Liver (tissue), 9 donors: Measurements from ENCODE around the gene GPR107. TPM values are rescaled to one million over a fixed set of nuclear protein-coding genes. Genes with fewer than 3 reads are reported as not detected.

Experiments
- DNase-seq: peaks from one replicate; pipeline ENCODE4 v3.0.0-alpha.2; 2017; ENCODE audit warnings: low spot score
- H3K27ac ChIP-seq, 2 donors: one replicate each; pipeline ENCODE4 v1.7.0; 2013; ENCODE audit warnings: inconsistent platforms in 2 of 2, low read length in 2 of 2, control low read depth in 1 of 2, low read depth in 1 of 2, mild to moderate bottlenecking in 1 of 2
- H3K27me3 ChIP-seq, 4 donors: one replicate each; pipeline versions ENCODE4 v1.6.1 to v1.7.0; 2013; ENCODE audit warnings: low read length in 3 of 4, inconsistent platforms in 1 of 4, mild to moderate bottlenecking in 1 of 4, moderate library complexity in 1 of 4; ENCODE audit not compliant: control insufficient read depth in 4 of 4, insufficient read depth in 4 of 4
- H3K36me3 ChIP-seq, 4 donors: one replicate each; pipeline versions ENCODE4 v1.6.1 to v1.7.0; 2013; ENCODE audit warnings: low read length in 3 of 4, mild to moderate bottlenecking in 3 of 4, low read depth in 1 of 4, moderate library complexity in 1 of 4; ENCODE audit not compliant: control insufficient read depth in 4 of 4, insufficient read depth in 3 of 4
- H3K4me1 ChIP-seq, 4 donors: one replicate each; pipeline versions ENCODE4 v1.6.1 to v1.7.0; 2013; ENCODE audit warnings: low read length in 3 of 4, mild to moderate bottlenecking in 3 of 4, moderate library complexity in 1 of 4; ENCODE audit not compliant: control insufficient read depth in 4 of 4, insufficient read depth in 4 of 4
- H3K4me3 ChIP-seq, 3 donors: one replicate each; pipeline versions ENCODE4 v1.6.1 to v1.7.0; 2013; ENCODE audit warnings: low read length in 3 of 3, control low read depth in 1 of 3, low read depth in 1 of 3, mild to moderate bottlenecking in 1 of 3
- H3K9ac ChIP-seq, 2 donors: one replicate each; pipeline ENCODE4 v1.7.0; 2013; ENCODE audit warnings: low read length in 2 of 2, mild to moderate bottlenecking in 2 of 2, moderate library complexity in 2 of 2, control low read depth in 1 of 2, low read depth in 1 of 2
- H3K9me3 ChIP-seq, 4 donors: one replicate each; pipeline versions ENCODE4 v1.6.1 to v1.7.0; 2013; ENCODE audit warnings: low read length in 3 of 4; ENCODE audit not compliant: control insufficient read depth in 4 of 4
- EGR1 ChIP-seq, 2 donors: IDR thresholded peaks; 2 replicates each; pipeline ENCODE4 v1.6.1; 2016 to 2018; ENCODE audit warnings: antibody characterized with exemption in 2 of 2, low read depth in 2 of 2
- FOXA2 ChIP-seq: IDR thresholded peaks from 2 replicates; pipeline ENCODE4 v1.6.1; 2016; ENCODE audit warnings: antibody characterized with exemption
- GABPA ChIP-seq, 2 donors: IDR thresholded peaks in 1 of 2; conservative IDR thresholded peaks in 1 of 2; 2 replicates each; pipeline ENCODE4 v1.6.1; 2016; ENCODE audit warnings: antibody characterized with exemption in 2 of 2, mild to moderate bottlenecking in 1 of 2, moderate library complexity in 1 of 2
- JUND ChIP-seq, 2 donors: IDR thresholded peaks; 2 replicates each; pipeline ENCODE4 v1.6.1; 2016; ENCODE audit warnings: antibody characterized with exemption in 2 of 2
- NR2F2 ChIP-seq: IDR thresholded peaks from 2 replicates; pipeline ENCODE4 v1.6.1; 2016; ENCODE audit warnings: antibody characterized with exemption
- RAD21 ChIP-seq, 2 donors: IDR thresholded peaks; 2 replicates each; pipeline ENCODE4 v1.6.1; 2016; ENCODE audit warnings: antibody characterized with exemption in 2 of 2, mild to moderate bottlenecking in 2 of 2
- RXRA ChIP-seq, 2 donors: IDR thresholded peaks; 2 replicates each; pipeline ENCODE4 v1.6.1; 2017 to 2018; ENCODE audit warnings: antibody characterized with exemption in 2 of 2, mild to moderate bottlenecking in 1 of 2
- TAF1 ChIP-seq: conservative IDR thresholded peaks from 2 replicates; pipeline ENCODE4 v1.6.1; 2016; ENCODE audit warnings: antibody characterized with exemption, mild to moderate bottlenecking
- YY1 ChIP-seq: IDR thresholded peaks from 2 replicates; pipeline ENCODE4 v1.6.1; 2016; ENCODE audit warnings: antibody characterized with exemption, mild to moderate bottlenecking
- WGBS: extraction: QIAGEN DNeasy Blood & Tissue Kit; methylation state at CpG from one replicate; pipeline ENCODE4 v1.1.7; 2013; 5-methylcytosine and 5-hydroxymethylcytosine counted together
- polyA plus RNA-seq, 2 donors: library from polyadenylated mRNA; stranded (reverse) in 1 of 2; unstranded in 1 of 2; fragments of 200-250 nt in 1 of 2; fragments of >200 nt in 1 of 2; fragmentation: Nextera tagmentation in 1 of 2; extraction: Ambion mirVana in 1 of 2; gene quantifications; one replicate each; pipeline versions ENCODE4 v1.2.1 to v1.2.3, GENCODE V29; 2013 to 2015
- total RNA-seq, 2 donors: library from RNA; depleted of rRNA; stranded (reverse); fragments of >200 nt; gene quantifications; one replicate each; pipeline ENCODE4 v1.2.3, GENCODE V29; 2014
- TF ChIP-seq, protein P1 (sequence below): IDR thresholded peaks from 2 replicates; pipeline ENCODE4 v1.6.1; 2016; ENCODE audit warnings: antibody characterized with exemption
- TF ChIP-seq, protein P2 (sequence below): IDR thresholded peaks from 2 replicates; pipeline ENCODE4 v1.6.1; 2016; ENCODE audit warnings: antibody characterized with exemption
- TF ChIP-seq, protein P3 (sequence below): IDR thresholded peaks from 2 replicates; pipeline ENCODE4 v1.6.1; 2016; ENCODE audit warnings: antibody characterized with exemption, mild to moderate bottlenecking
- donor health status: healthy.
- donor health status: healthy.
- donor health status: healthy.
- donor health status: healthy.
- donor health status: healthy.

GPR107 gene
- total and polyA plus RNA-seq, 4 donors = 3.8 to 17.2 (median 11.4) TPM

GRCh38 chr9:130104491-130105193 is 50.9 kb downstream of the GPR107 start:
- WGBS = 73% methylated on average over 4 of the region's 4 CpGs
- peaks cover 14 to 54% (median 38%) of the 10 kb centered on the region in 4 donors for H3K36me3 ChIP-seq

DNA sequence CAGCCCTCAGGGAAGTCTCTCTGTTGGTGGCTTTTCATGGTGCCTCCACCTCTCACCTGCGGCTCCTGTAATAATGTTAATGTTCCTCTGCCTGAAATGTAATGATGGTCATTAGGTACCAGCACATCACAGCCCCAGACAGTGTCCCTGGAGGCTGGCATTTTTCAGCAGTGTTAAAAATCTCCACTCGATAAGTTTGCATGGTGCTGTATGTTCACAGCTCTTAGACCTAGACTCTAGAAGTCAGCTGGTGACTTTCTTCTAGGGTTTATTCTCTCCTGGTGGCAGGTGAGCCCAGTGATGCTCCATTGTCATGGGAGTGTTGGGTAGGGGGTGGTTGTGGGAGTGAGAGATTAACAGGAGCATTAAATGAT is 53.1 kb downstream of the GPR107 start:
- Histone ChIP-seq H3K9me3 (no peaks in the 10 kb centered on the region), H3K4me1 (no peaks in the 10 kb centered on the region), H3K27me3 (no peaks in the 10 kb centered on the region), H3K27ac (no peak overlapping the region), H3K9ac (no peak overlapping the region), H3K36me3 (peaks cover 10 to 47% (median 30%) of the 10 kb centered on the region in 4 donors), H3K4me3 (no peak overlapping the region)
- TF ChIP-seq GABPA (IDR thresholded peaks at IDR 0.05 in 1 of 2, conservative IDR thresholded peaks at IDR 0.05 in 1 of 2) (no peak), FOXA2 (no peak), NR2F2 (no peak), JUND (IDR thresholded peaks at IDR 0.05) (no peak)
- TF ChIP-seq, protein P1, sequence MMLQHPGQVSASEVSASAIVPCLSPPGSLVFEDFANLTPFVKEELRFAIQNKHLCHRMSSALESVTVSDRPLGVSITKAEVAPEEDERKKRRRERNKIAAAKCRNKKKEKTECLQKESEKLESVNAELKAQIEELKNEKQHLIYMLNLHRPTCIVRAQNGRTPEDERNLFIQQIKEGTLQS = no peak
- 97% methylated on average over 2 of the region's 2 CpGs for WGBS
- no peak for DNase-seq

More at GRCh38 chr9:130104491-130105193, 50.9 kb downstream of the GPR107 start:
- no peak for DNase-seq
- Histone ChIP-seq H3K9ac (no peak overlapping the region), H3K4me3 (no peak overlapping the region), H3K27me3 (no peaks in the 10 kb centered on the region), H3K4me1 (no peaks in the 10 kb centered on the region), H3K9me3 (no peaks in the 10 kb centered on the region), H3K27ac (no peak overlapping the region)
- TF ChIP-seq, protein P2, sequence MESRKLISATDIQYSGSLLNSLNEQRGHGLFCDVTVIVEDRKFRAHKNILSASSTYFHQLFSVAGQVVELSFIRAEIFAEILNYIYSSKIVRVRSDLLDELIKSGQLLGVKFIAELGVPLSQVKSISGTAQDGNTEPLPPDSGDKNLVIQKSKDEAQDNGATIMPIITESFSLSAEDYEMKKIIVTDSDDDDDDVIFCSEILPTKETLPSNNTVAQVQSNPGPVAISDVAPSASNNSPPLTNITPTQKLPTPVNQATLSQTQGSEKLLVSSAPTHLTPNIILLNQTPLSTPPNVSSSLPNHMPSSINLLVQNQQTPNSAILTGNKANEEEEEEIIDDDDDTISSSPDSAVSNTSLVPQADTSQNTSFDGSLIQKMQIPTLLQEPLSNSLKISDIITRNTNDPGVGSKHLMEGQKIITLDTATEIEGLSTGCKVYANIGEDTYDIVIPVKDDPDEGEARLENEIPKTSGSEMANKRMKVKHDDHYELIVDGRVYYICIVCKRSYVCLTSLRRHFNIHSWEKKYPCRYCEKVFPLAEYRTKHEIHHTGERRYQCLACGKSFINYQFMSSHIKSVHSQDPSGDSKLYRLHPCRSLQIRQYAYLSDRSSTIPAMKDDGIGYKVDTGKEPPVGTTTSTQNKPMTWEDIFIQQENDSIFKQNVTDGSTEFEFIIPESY = no peak
- TF ChIP-seq FOXA2 = no peak
- TF ChIP-seq TAF1 = no peak
- TF ChIP-seq JUND (IDR thresholded peaks at IDR 0.05) = no peak
- TF ChIP-seq RAD21 (IDR thresholded peaks at IDR 0.05) = no peak
- no peak for TF ChIP-seq EGR1 (IDR thresholded peaks at IDR 0.05; ENCODE audit: low read depth in 2 of 2)
- TF ChIP-seq GABPA (IDR thresholded peaks at IDR 0.05 in 1 of 2, conservative IDR thresholded peaks at IDR 0.05 in 1 of 2) = no peak
- no peak for TF ChIP-seq YY1
- TF ChIP-seq RXRA (IDR thresholded peaks at IDR 0.05) = no peak
- TF ChIP-seq, protein P3, sequence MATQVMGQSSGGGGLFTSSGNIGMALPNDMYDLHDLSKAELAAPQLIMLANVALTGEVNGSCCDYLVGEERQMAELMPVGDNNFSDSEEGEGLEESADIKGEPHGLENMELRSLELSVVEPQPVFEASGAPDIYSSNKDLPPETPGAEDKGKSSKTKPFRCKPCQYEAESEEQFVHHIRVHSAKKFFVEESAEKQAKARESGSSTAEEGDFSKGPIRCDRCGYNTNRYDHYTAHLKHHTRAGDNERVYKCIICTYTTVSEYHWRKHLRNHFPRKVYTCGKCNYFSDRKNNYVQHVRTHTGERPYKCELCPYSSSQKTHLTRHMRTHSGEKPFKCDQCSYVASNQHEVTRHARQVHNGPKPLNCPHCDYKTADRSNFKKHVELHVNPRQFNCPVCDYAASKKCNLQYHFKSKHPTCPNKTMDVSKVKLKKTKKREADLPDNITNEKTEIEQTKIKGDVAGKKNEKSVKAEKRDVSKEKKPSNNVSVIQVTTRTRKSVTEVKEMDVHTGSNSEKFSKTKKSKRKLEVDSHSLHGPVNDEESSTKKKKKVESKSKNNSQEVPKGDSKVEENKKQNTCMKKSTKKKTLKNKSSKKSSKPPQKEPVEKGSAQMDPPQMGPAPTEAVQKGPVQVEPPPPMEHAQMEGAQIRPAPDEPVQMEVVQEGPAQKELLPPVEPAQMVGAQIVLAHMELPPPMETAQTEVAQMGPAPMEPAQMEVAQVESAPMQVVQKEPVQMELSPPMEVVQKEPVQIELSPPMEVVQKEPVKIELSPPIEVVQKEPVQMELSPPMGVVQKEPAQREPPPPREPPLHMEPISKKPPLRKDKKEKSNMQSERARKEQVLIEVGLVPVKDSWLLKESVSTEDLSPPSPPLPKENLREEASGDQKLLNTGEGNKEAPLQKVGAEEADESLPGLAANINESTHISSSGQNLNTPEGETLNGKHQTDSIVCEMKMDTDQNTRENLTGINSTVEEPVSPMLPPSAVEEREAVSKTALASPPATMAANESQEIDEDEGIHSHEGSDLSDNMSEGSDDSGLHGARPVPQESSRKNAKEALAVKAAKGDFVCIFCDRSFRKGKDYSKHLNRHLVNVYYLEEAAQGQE = no peak
